HFFc6 (cell line): ENCODE data around the gene WFDC1. TPM values are rescaled to one million over a fixed set of nuclear protein-coding genes. Genes with fewer than 3 reads are reported as not detected.
A peak's percentile ranks its signal among the peaks of the same experiment; 100 is the strongest.

ENCODE experiments used
- DNase-seq: peaks from one replicate; pipeline ENCODE4 v3.0.0-alpha.2; 2018
- H3K27ac Mint-ChIP-seq: 2 replicates; pipeline ENCODE4 v1.8.0; 2020; ENCODE audit warnings: mild to moderate bottlenecking, mixed read lengths
- H3K27me3 Mint-ChIP-seq: 2 replicates; pipeline ENCODE4 v1.8.0; 2021; ENCODE audit warnings: mild to moderate bottlenecking, moderate library complexity, mixed read lengths; ENCODE audit not compliant: insufficient read depth
- H3K36me3 Mint-ChIP-seq: 2 replicates; pipeline ENCODE4 v1.8.0; 2021; ENCODE audit warnings: low read depth, mixed read lengths
- H3K4me1 Mint-ChIP-seq: 2 replicates; pipeline ENCODE4 v1.8.0; 2020; ENCODE audit warnings: low read depth, mixed read lengths
- H3K4me3 Mint-ChIP-seq: 2 replicates; pipeline ENCODE4 v1.8.0; 2020; ENCODE audit warnings: mild to moderate bottlenecking, moderate library complexity, mixed read lengths
- H3K9me3 Mint-ChIP-seq: 2 replicates; pipeline ENCODE4 v1.8.0; 2020; ENCODE audit warnings: mild to moderate bottlenecking, mixed read lengths
- CTCF ChIP-seq: fragments of 200-600 bp; sonication (generic); IDR thresholded peaks from 2 replicates; pipeline ENCODE4 v1.5.0; 2021; ENCODE audit warnings: antibody characterized with exemption, mild to moderate bottlenecking
- long read RNA-seq: library from polyadenylated mRNA; unstranded; transcript quantifications from one replicate; pipeline ENCODE4 v2.0.0, GENCODE V29; 2019
- total RNA-seq, 6 experiments: library from RNA; stranded (reverse); fragmentation: NEBNext Ultra II Directional; extraction: Animal tissue kit (Norgen Biotek cat#: 25700); gene quantifications; 2 replicates in 1 of 6; 3 replicates in 5 of 6; pipeline ENCODE4 v1.2.3, GENCODE V29; 2021

The WFDC1 gene
- total RNA-seq: 10 to 100 TPM in 2 of 6 experiments, 1 to 10 TPM in 4; 2.4 to 34.5 (median 2.8) TPM
- long read RNA-seq, full-length matches to known transcripts: 21 of 24 reads
- long read RNA-seq, partial matches to known transcripts: 0 of 24 reads
- long read RNA-seq, other reads (novel, unspliced or antisense): 3 of 24 reads

GRCh38 chr16:84294531-84295142 is at the start of gene WFDC1:
Gene WFDC1, plus strand, starts transcription at chr16:84294878. Its CDS starts 94 bp downstream, at chr16:84294972.
- no peaks in the 10 kb centered on the region for H3K36me3 Mint-ChIP-seq
- no peak for DNase-seq
- no peak within 1 kb of the TSS for H3K27ac Mint-ChIP-seq
- H3K4me3 Mint-ChIP-seq: peak within 1 kb of the TSS; percentile 80
- H3K9me3 Mint-ChIP-seq: no peaks in the 10 kb centered on the region
- peaks cover 50% of the 10 kb centered on the region for H3K27me3 Mint-ChIP-seq
- peaks cover 17% of the 10 kb centered on the region for H3K4me1 Mint-ChIP-seq
- TF ChIP-seq CTCF: no peak

GRCh38 chr16:84245956-84246678 is 48.6 kb upstream of the WFDC1 start:
- no peak for TF ChIP-seq CTCF
- H3K27ac Mint-ChIP-seq: no peak overlapping the region
- peaks cover 27% of the 10 kb centered on the region for H3K27me3 Mint-ChIP-seq
- no peaks in the 10 kb centered on the region for H3K36me3 Mint-ChIP-seq
- no peaks in the 10 kb centered on the region for H3K9me3 Mint-ChIP-seq
- H3K4me3 Mint-ChIP-seq: no peak overlapping the region
- no peak for DNase-seq
- H3K4me1 Mint-ChIP-seq: peaks cover 20% of the 10 kb centered on the region

- Mint-ChIP-seq H3K27me3 (peaks cover 21% of the 10 kb centered on the region), H3K4me3 (no peak overlapping the region), H3K36me3 (no peaks in the 10 kb centered on the region), H3K9me3 (no peaks in the 10 kb centered on the region), H3K27ac (no peak overlapping the region), H3K4me1 (peaks cover 20% of the 10 kb centered on the region)
- DNase-seq: no peak
- TF ChIP-seq CTCF: no peak
Observed at GRCh38 chr16:84246679-84247077, 48.0 kb upstream of the WFDC1 start.

- peak; percentile 35 for DNase-seq
- H3K9me3 Mint-ChIP-seq: no peaks in the 10 kb centered on the region
- H3K36me3 Mint-ChIP-seq: no peaks in the 10 kb centered on the region
- H3K27ac Mint-ChIP-seq: peak overlapping the region; percentile 37; the same call in 1 of the 2 replicates
- no peak overlapping the region for H3K4me3 Mint-ChIP-seq
- TF ChIP-seq CTCF: no peak
- peaks cover 20% of the 10 kb centered on the region for H3K4me1 Mint-ChIP-seq
- H3K27me3 Mint-ChIP-seq: peaks cover 19% of the 10 kb centered on the region
Observed at GRCh38 chr16:84247331-84247730, 47.3 kb upstream of the WFDC1 start.

- Mint-ChIP-seq H3K36me3 (no peaks in the 10 kb centered on the region), H3K9me3 (no peaks in the 10 kb centered on the region), H3K27me3 (peaks cover 19% of the 10 kb centered on the region), H3K4me3 (no peak overlapping the region), H3K4me1 (peaks cover 20% of the 10 kb centered on the region), H3K27ac (peak overlapping the region; percentile 37; the same call in 1 of the 2 replicates)
- peak; percentile 64 for DNase-seq
- no peak for TF ChIP-seq CTCF
Observed at GRCh38 chr16:84247844-84248243, 46.8 kb upstream of the WFDC1 start.
